Measurements from ENCODE around the gene NT5C2. TPM values are rescaled to one million over a fixed set of nuclear protein-coding genes. Genes with fewer than 3 reads are reported as not detected.
A peak's percentile ranks its signal among the peaks of the same experiment; 100 is the strongest.

The NT5C2 gene
- total and polyA plus RNA-seq, 2 of the 4 experiments (the other 2 are of a cell fraction) = 60.0 to 65.1 TPM

DNA sequence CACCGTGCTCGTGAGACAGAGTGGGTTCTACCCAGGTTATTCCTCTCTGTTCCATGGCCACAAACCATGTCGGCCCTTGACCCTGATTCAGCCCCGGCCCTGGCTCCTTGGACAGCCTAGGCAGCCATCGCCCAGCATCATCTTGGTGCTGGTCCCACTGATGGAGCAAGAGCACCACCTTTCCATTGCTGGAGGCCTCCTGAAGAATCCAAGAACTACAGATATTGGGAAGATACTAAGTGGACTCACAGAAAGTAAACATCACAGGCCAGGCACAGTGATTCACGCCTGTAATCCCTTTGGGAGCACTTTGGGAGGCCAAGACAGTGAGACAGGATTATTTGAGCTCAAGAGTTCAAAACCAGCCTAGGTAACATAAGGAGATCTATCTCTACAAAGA is 125.1 kb downstream of the NT5C2 start:
- Histone ChIP-seq H3K18ac (ENCODE audit: low read depth, low read length) (no peak overlapping the region), H2BK120ac (ENCODE audit: low read depth, low read length) (peak overlapping the region; percentile 30; the same call in 1 of the 2 replicates), H2BK5ac (ENCODE audit: low read depth, low read length, poor library complexity, severe bottlenecking) (peak overlapping the region; percentile 13), H2BK20ac (ENCODE audit: low read depth, low read length) (no peak overlapping the region), H3K14ac (replicated peaks; ENCODE audit: low read depth, low read length) (no peak overlapping the region), H3K79me1 (ENCODE audit: low read depth in 1 of 2, low read length in 2 of 2) (peaks cover 8 to 40% of the 10 kb centered on the region in 2 experiments; a peak in 3 of 4 replicates), H3K9ac (ENCODE audit: low read depth, low read length) (no peak overlapping the region), H3K56ac (ENCODE audit: extremely low read depth, insufficient read depth, low read length) (no peak overlapping the region), H3K9me3 (ENCODE audit: control insufficient read depth, insufficient read depth, low read length) (no peaks in the 10 kb centered on the region), H4K8ac (ENCODE audit: low read depth in 2 of 2, low read length in 2 of 2) (no peak overlapping the region; a peak in 1 of 4 replicates), H3K4me2 (ENCODE audit: low read depth, low read length) (no peak overlapping the region), H2AK5ac (ENCODE audit: low read depth, low read length) (no peak overlapping the region), H2BK15ac (ENCODE audit: low read depth, low read length) (no peak overlapping the region), H3K36me3 (ENCODE audit: control insufficient read depth, insufficient read depth, low read length) (peaks cover 19% of the 10 kb centered on the region), H2AK9ac (replicated peaks; ENCODE audit: low read depth, low read length, poor library complexity) (no peak overlapping the region), H4K5ac (ENCODE audit: low read depth, low read length) (no peak overlapping the region), H3K23ac (ENCODE audit: low read depth, low read length) (no peak overlapping the region), H3K27me3 (ENCODE audit: control insufficient read depth, insufficient read depth, low read length) (no peaks in the 10 kb centered on the region), H3K9me1 (ENCODE audit: insufficient read depth, low read length) (peaks cover 5% of the 10 kb centered on the region; the same call in 1 of the 2 replicates), H4K91ac (ENCODE audit: insufficient read depth, low read depth, low read length) (no peak overlapping the region), H3K4me1 (ENCODE audit: control insufficient read depth, insufficient read depth, low read length) (peaks cover 7% of the 10 kb centered on the region; the same call in 1 of the 2 replicates), H3K4me3 (ENCODE audit: insufficient read depth, low read depth, low read length) (no peak overlapping the region), H3K4ac (ENCODE audit: low read depth, low read length) (no peak overlapping the region), H4K20me1 (ENCODE audit: insufficient read depth, low read length) (0 out of 2 replicates have a peak, but pooled peaks cover 5% of the 10 kb centered on the region), H2AFZ (replicated peaks; ENCODE audit: low read length, poor library complexity) (no peak overlapping the region), H3K27ac (ENCODE audit: insufficient read depth, low read length) (no peak overlapping the region)
- POLR2A ChIA-PET (ENCODE audit: unreplicated experiment) = no interaction called here
- DNase-seq (peak; percentile 52), ATAC-seq (ENCODE audit: low read depth) (peak; percentile 52)
- in situ Hi-C loops (cut with MboI; ENCODE audit: low sequenced_read_pairs) = loop anchor here (10.0 kb wide), 1 partner anchor 333 kb away; no protein-coding TSS in a partner anchor
- WGBS, 2 experiments (ENCODE audit: extremely low coverage in 2 of 2, insufficient read length in 1 of 2) = 83% methylated on average over 2 of the region's 6 CpGs; no CpG with 5 or more reads in 1 of the 2 experiments
- CTCF ChIA-PET = interaction anchor here (1.0 to 1.3 kb wide), 2 partner anchors 151 to 176 kb away, joined by 3 read pairs; no protein-coding TSS in a partner anchor
- intact Hi-C loops (cut with micrococcal nuclease) = loop anchor here (2.0 kb wide), 1 partner anchor 233 kb away; no protein-coding TSS in a partner anchor
- dilution Hi-C loops (cut with HindIII; ENCODE audit: low sequenced_read_pairs, unreplicated experiment) = no loop called here
- TF ChIP-seq, protein P1, sequence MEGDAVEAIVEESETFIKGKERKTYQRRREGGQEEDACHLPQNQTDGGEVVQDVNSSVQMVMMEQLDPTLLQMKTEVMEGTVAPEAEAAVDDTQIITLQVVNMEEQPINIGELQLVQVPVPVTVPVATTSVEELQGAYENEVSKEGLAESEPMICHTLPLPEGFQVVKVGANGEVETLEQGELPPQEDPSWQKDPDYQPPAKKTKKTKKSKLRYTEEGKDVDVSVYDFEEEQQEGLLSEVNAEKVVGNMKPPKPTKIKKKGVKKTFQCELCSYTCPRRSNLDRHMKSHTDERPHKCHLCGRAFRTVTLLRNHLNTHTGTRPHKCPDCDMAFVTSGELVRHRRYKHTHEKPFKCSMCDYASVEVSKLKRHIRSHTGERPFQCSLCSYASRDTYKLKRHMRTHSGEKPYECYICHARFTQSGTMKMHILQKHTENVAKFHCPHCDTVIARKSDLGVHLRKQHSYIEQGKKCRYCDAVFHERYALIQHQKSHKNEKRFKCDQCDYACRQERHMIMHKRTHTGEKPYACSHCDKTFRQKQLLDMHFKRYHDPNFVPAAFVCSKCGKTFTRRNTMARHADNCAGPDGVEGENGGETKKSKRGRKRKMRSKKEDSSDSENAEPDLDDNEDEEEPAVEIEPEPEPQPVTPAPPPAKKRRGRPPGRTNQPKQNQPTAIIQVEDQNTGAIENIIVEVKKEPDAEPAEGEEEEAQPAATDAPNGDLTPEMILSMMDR (conservative IDR thresholded peaks at IDR 0.05; ENCODE audit: low read depth, low read length) = peak; percentile 37
- TF ChIP-seq MXI1 (IDR thresholded peaks at IDR 0.05; ENCODE audit: borderline replicate concordance, low read depth, low read length) (no peak), SMC3 (IDR thresholded peaks at IDR 0.05; ENCODE audit: low read depth, low read length) (peak; percentile 42), RAD21 (IDR thresholded peaks at IDR 0.05; ENCODE audit: low read length) (peak; percentile 46)
- TF ChIP-seq, protein P2, sequence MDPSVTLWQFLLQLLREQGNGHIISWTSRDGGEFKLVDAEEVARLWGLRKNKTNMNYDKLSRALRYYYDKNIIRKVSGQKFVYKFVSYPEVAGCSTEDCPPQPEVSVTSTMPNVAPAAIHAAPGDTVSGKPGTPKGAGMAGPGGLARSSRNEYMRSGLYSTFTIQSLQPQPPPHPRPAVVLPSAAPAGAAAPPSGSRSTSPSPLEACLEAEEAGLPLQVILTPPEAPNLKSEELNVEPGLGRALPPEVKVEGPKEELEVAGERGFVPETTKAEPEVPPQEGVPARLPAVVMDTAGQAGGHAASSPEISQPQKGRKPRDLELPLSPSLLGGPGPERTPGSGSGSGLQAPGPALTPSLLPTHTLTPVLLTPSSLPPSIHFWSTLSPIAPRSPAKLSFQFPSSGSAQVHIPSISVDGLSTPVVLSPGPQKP (IDR thresholded peaks at IDR 0.05; ENCODE audit: borderline replicate concordance, low read depth, low read length) = no peak
- no TSS peak for BruUV-seq (replicated peaks)

Data from IMR-90 (cell line).